Mesodermal cell (in vitro differentiated cells): ENCODE data around the gene SRMS.

Experiments
- H3K27ac ChIP-seq: 2 replicates; pipeline ENCODE4 v1.7.0; 2013; ENCODE audit warnings: mild to moderate bottlenecking, low read depth, low read length, moderate library complexity; ENCODE audit not compliant: severe bottlenecking
- H3K36me3 ChIP-seq: 2 replicates; pipeline ENCODE4 v1.7.1; 2013; ENCODE audit warnings: mild to moderate bottlenecking, low read length, moderate library complexity; ENCODE audit not compliant: control insufficient read depth, insufficient read depth
- H3K4me1 ChIP-seq: one replicate; pipeline ENCODE4 v1.7.1; 2013; ENCODE audit warnings: mild to moderate bottlenecking, low read length; ENCODE audit not compliant: insufficient read depth, control insufficient read depth, poor library complexity, severe bottlenecking
- H3K4me3 ChIP-seq: 2 replicates; pipeline ENCODE4 v1.7.0; 2013; ENCODE audit warnings: low read length, control low read depth, mild to moderate bottlenecking; ENCODE audit not compliant: insufficient read depth, poor library complexity, severe bottlenecking; ENCODE audit errors: extremely low read depth
- H3K9me3 ChIP-seq: 2 replicates; pipeline ENCODE4 v1.7.1; 2013; ENCODE audit warnings: mild to moderate bottlenecking, low read length, moderate library complexity; ENCODE audit not compliant: control insufficient read depth
- WGBS, 2 experiments: methylation state at CpG; one replicate each; pipeline ENCODE4 v1.1.5; 2013; ENCODE audit warnings: missing lambda C conversion rate in 2 of 2; ENCODE audit not compliant: insufficient coverage in 2 of 2; 5-methylcytosine and 5-hydroxymethylcytosine counted together

The SRMS gene

DNA sequence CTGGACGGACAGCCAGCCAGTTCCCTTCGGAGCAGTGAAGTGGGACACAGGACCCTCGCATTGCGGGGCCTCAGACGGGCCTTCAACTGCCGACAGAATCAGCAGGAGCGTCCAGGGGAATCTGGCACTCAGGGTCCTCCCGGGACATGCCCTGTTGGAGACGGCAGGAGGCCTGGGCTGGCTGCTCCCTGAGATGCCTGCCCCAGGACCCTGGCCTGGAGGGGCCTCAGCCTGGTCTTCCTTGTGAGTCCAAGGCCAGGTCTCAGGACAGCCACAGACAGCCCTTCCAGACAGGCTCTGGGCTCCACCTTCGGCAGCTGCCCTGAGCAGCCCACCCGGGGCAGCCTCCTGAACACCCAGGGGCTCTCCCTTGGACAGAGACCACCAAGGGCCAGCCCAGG is 41.1 kb upstream of the SRMS start:
- no peak overlapping the region for H3K4me3 ChIP-seq
- no peaks in the 10 kb centered on the region for H3K4me1 ChIP-seq
- peak overlapping the region; percentile 6 for H3K27ac ChIP-seq
- no peaks in the 10 kb centered on the region for H3K9me3 ChIP-seq
- peaks cover 41% of the 10 kb centered on the region for H3K36me3 ChIP-seq
- WGBS, 2 experiments: 96 to 97% methylated on average over 9 to 11 of the region's 11 CpGs

DNA sequence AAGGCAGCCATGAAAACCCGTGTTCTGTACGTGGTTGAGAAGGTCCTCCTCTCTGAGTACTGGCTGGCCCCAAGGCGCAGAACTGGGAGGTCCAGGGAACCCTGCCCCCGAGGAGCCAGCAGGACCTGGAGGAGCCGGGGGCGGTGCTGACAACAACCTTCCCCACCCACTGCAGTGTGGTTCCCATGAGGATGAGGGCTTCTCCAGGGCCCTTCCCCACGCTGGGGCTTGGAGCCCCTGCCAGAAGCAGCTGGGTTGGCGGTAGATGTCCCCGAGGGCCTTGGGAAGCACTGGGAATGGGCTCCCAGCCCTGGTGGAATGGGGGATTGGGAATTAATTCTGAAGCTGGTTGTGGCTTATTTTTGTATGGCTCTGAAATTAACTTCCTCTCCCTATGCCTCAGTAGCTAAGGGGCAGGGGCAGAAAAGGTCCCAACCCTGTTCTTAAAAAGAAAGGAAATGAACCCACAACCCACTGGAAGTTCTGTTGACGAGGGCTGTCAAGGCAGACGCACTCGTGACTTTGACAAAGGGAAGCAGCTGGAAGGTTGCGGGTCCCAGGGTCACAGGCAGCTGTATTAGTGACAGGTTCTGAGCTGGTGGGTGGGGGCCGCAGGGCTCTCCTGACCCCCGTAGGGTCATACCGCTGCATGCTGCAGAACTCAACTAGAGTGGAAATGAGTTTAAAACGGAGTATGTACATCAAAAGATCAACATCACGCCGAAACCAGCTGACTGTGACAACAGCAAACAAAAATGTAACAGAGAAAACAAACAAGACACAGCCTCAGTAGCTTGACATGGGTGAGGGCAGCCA is 40.4 kb upstream of the SRMS start:
- 76 to 85% methylated on average over 8 to 14 of the region's 19 CpGs for WGBS, 2 experiments
- Histone ChIP-seq H3K27ac (no peak overlapping the region), H3K4me1 (no peaks in the 10 kb centered on the region), H3K4me3 (no peak overlapping the region), H3K9me3 (no peaks in the 10 kb centered on the region), H3K36me3 (peaks cover 35% of the 10 kb centered on the region)

DNA sequence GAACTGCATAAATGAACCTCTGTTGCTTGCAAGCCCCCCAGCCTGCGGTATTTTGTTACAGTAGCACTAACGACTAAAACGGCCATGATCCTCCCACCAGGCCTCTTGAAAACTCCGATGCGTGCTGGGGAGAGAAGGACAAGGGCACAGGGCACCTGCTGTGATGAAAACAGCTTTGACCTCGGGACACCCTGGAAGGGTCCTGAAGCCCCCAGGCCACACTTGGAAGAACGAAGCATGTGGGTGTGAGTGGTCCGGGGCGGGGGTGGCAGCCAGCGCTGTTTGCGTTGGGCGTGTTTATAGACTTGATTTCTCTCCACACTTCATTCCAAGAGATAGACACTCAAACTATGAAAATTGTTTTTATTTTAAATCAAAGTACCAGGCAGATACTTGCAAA is 39.7 kb upstream of the SRMS start:
- Histone ChIP-seq H3K9me3 (no peaks in the 10 kb centered on the region), H3K4me3 (no peak overlapping the region), H3K27ac (no peak overlapping the region), H3K4me1 (no peaks in the 10 kb centered on the region), H3K36me3 (peaks cover 28% of the 10 kb centered on the region)
- 92 to 98% methylated on average over 9 to 12 of the region's 12 CpGs for WGBS, 2 experiments

- H3K9me3 ChIP-seq: no peaks in the 10 kb centered on the region
- 96 to 97% methylated on average over 13 to 14 of the region's 17 CpGs for WGBS, 2 experiments
- no peak overlapping the region for H3K4me3 ChIP-seq
- no peak overlapping the region for H3K27ac ChIP-seq
- no peaks in the 10 kb centered on the region for H3K4me1 ChIP-seq
- H3K36me3 ChIP-seq: peaks cover 23% of the 10 kb centered on the region
Observed at GRCh38 chr20:63586797-63587196, 39.2 kb upstream of the SRMS start.

DNA sequence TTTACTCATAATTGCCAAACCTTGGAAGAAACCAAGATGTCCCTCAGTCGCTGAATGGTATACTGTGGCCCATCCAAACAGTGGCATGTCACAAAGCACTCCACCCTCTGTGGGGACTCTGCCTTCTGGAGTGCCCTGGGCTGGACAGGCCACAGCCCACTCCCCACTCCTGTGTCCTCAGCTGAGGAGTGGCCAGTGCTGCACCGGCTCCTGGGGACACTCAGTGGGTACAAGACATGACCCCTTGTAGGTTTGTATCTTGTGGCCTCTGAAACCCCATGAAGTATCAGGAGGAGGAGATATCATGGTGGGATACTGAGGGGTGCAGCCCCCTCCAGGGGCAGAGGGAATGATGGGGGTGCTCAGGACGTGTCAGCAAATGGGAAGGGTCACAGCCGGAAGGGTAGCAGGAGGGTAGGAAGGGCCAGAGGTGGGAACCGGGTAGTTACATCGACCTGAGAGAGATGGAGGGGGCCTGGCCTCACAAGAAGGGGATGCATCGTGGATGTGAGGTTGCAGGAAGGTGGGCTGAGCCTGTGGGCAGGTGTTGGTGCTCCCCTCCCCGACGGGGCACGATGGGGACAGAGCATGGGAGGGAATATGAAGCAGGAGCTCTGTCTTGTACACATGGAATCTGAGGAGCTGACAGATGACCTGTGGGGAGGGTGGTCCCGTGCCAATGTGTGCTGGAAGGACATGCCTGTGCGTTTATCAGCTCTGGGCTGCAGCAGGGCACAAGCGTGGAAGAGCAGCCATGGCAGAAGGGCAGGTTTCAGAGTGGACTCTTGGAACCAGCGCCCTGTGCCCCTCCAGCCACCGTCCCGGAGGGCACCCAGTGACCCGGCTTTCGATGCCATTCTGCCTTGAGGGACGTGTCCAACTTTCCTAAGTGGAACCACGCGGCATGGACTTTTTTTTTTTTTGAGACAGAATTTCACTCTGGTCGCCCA is 38.3 kb upstream of the SRMS start:
- Histone ChIP-seq H3K9me3 (no peaks in the 10 kb centered on the region), H3K4me3 (no peak overlapping the region), H3K4me1 (no peaks in the 10 kb centered on the region), H3K27ac (no peak overlapping the region), H3K36me3 (peaks cover 18% of the 10 kb centered on the region)
- WGBS, 2 experiments: 92% methylated on average over 20 to 21 of the region's 22 CpGs

DNA sequence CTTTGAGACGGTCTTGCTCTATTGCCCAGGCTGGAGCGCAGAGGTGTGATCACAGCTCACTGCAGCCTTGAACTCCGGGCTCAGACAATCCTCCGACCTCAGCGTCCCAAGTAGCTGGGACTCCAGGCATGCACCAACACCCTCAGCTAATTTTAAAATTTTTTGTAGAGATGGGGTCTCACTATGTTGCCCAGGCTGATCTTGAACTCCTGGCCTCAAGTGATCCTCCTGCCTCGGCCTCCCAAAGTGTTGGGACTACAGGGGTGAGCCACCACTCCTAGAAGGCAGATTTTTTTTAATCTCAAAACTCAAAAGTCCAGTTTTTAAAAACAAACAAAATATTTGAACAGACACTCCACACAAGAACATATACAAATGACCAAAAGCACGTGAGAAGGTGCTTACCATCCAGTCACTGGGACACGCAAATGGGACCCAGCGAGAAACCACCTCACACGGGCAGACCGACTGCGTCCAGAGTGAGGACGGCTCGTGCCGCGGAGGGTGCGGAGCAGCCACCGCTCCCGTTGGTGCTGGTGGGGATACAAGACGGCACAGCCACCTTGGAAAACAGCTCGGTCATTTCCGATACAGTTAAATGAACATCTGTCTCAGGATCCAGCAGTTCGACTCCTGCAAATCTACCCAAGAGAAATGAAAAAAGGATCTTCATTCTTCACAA is 35.0 kb upstream of the SRMS start:
- no peaks in the 10 kb centered on the region for H3K9me3 ChIP-seq
- no peaks in the 10 kb centered on the region for H3K4me1 ChIP-seq
- H3K36me3 ChIP-seq: peaks cover 3% of the 10 kb centered on the region
- 93 to 94% methylated on average over 21 to 22 of the region's 23 CpGs for WGBS, 2 experiments
- H3K27ac ChIP-seq: no peak overlapping the region
- H3K4me3 ChIP-seq: no peak overlapping the region

GRCh38 chr20:63580796-63581461 is 33.4 kb upstream of the SRMS start:
- no peak overlapping the region for H3K27ac ChIP-seq
- no peak overlapping the region for H3K4me3 ChIP-seq
- no peaks in the 10 kb centered on the region for H3K9me3 ChIP-seq
- H3K4me1 ChIP-seq: no peaks in the 10 kb centered on the region
- 76 to 79% methylated on average over 12 of the region's 12 CpGs for WGBS, 2 experiments
- H3K36me3 ChIP-seq: no peaks in the 10 kb centered on the region

DNA sequence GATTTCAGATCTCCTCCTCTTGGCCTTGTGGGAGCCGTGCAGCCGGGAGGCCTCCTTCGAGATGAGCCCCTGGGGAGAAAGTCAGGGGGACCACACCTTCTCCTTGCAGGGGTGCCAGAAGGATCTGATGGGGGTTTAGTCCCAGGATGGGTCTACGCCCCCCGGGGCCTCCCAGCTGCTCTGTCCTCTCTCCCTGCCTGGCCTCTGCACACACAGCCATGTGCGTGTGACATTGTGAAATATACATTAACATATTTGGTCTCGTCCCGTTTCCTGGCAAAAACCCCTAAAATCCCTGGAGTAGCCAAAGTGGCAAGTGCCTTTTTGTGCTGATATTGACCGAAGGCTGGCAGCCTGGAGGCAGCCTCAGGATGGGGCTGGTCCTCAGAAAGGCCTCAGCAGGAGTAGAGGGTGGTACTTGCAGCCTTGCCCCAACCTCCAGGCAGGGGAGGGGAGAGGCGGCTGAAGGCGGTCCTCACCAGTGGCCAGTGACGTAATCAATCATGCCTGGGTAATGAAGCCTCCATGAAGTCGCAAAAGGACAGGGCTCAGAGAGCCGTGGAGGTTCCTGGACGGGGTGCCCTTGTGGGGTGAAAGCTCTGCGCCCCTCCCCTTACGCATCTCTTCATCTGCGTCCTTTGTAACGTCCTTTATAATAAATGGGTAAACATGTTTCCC is 31.6 kb upstream of the SRMS start:
- WGBS, 2 experiments: 88 to 94% methylated on average over 14 to 15 of the region's 19 CpGs
- H3K27ac ChIP-seq: no peak overlapping the region

DNA sequence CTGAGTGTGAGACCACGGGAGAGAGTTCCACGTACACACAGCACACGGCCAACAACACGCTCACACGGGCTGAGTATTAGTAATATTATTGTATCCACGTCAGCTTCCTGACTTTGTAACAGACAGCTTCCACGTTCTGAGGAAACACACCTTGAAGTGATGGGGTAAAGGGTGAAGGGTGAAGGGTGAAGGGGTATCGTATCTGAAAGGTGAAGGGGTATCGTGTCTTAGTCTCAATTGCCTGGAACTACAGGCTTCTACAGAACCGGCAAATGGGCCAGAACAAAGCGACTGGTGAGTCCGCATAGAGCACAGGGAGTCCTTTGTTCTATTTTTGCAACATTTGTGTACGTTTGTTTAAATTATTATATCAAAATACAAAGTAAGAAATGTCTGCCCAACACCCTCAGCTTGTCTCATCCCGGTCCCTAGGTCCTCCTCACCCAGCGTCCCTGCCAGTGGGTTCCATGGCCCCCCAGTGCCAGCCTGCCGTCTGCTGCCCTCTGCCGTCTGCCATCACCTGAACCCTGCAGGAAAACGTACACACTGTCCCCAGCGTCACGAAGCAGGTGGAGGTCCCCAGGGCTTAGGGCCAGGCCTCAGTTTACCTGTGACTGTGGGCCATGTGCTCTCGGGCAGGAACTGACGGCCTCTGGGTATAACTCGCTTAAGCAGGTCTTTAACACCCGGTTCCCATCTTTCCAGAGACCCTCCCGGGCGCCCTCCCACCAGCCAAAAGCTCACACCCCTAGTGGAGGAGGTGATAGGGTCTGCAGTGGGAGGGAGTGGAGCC is 30.9 kb upstream of the SRMS start:
- Histone ChIP-seq H3K4me1 (no peaks in the 10 kb centered on the region), H3K36me3 (no peaks in the 10 kb centered on the region), H3K27ac (no peak overlapping the region), H3K9me3 (no peaks in the 10 kb centered on the region), H3K4me3 (no peak overlapping the region)
- 92 to 93% methylated on average over 17 to 18 of the region's 26 CpGs for WGBS, 2 experiments

More for the DNA sequence above, 31.6 kb upstream of the SRMS start:
- Histone ChIP-seq H3K4me1 (no peaks in the 10 kb centered on the region), H3K36me3 (no peaks in the 10 kb centered on the region), H3K4me3 (no peak overlapping the region), H3K9me3 (no peaks in the 10 kb centered on the region)
